HEK293 (cell line): Measurements from ENCODE around the gene SLAMF8.

Source experiments
- CTCF ChIP-seq: fragments of 450-650 bp; formaldehyde crosslinking; IDR thresholded peaks from 2 replicates; pipeline ENCODE4 v1.5.1; 2016; ENCODE audit warnings: missing biosample characterization, missing genetic modification characterization
- ELK4 ChIP-seq: IDR thresholded peaks from 2 replicates; pipeline ENCODE4 v1.6.1; 2011; ENCODE audit warnings: mild to moderate bottlenecking, low read depth, low read length, borderline replicate concordance
- KLF17 ChIP-seq: fragments of 450-650 bp; formaldehyde crosslinking; IDR thresholded peaks from 2 replicates; pipeline ENCODE4 v1.5.1; 2016; ENCODE audit warnings: missing biosample characterization, missing genetic modification characterization
- KLF8 ChIP-seq: fragments of 450-650 bp; formaldehyde crosslinking; IDR thresholded peaks from 2 replicates; pipeline ENCODE4 v1.5.1; 2016; ENCODE audit warnings: missing biosample characterization, missing genetic modification characterization
- MZF1 ChIP-seq: fragments of 450-650 bp; formaldehyde crosslinking; IDR thresholded peaks from 2 replicates; pipeline ENCODE4 v1.5.1; 2017; ENCODE audit warnings: missing biosample characterization, missing genetic modification characterization, borderline replicate concordance
- PRDM2 ChIP-seq: fragments of 450-650 bp; formaldehyde crosslinking; IDR thresholded peaks from 2 replicates; pipeline ENCODE4 v1.5.1; 2016; ENCODE audit warnings: missing biosample characterization, missing genetic modification characterization, borderline replicate concordance
- SETDB1 ChIP-seq: IDR thresholded peaks from one replicate; pipeline ENCODE4 v1.6.1; 2017; ENCODE audit warnings: mild to moderate bottlenecking, low read length, moderate library complexity, mixed read lengths; ENCODE audit not compliant: insufficient read length
- WT1 ChIP-seq: fragments of 450-650 bp; formaldehyde crosslinking; IDR thresholded peaks from 2 replicates; pipeline ENCODE4 v1.5.1; 2016; ENCODE audit warnings: missing biosample characterization, missing genetic modification characterization
- ZBTB7A ChIP-seq: fragments of 450-650 bp; formaldehyde crosslinking; IDR thresholded peaks from 2 replicates; pipeline ENCODE4 v1.5.1; 2016; ENCODE audit warnings: low read depth, missing biosample characterization, missing genetic modification characterization
- ZIC2 ChIP-seq: fragments of 450-650 bp; formaldehyde crosslinking; IDR thresholded peaks from 2 replicates; pipeline ENCODE4 v1.5.1; 2016; ENCODE audit warnings: missing biosample characterization, missing genetic modification characterization
- ZNF140 ChIP-seq: fragments of 450-650 bp; formaldehyde crosslinking; IDR thresholded peaks from 2 replicates; pipeline ENCODE4 v1.5.1; 2016; ENCODE audit warnings: missing biosample characterization, missing genetic modification characterization
- ZNF2 ChIP-seq: fragments of 450-650 bp; formaldehyde crosslinking; IDR thresholded peaks from 2 replicates; pipeline ENCODE4 v1.5.1; 2016; ENCODE audit warnings: missing biosample characterization, missing genetic modification characterization
- ZNF560 ChIP-seq: fragments of 450-650 bp; formaldehyde crosslinking; IDR thresholded peaks from 2 replicates; pipeline ENCODE4 v1.5.1; 2017; ENCODE audit warnings: missing biosample characterization, missing genetic modification characterization, borderline replicate concordance
- ZNF660 ChIP-seq: fragments of 450-650 bp; IDR thresholded peaks from 2 replicates; pipeline ENCODE4 v1.5.1; 2018; ENCODE audit warnings: missing biosample characterization, mild to moderate bottlenecking, missing genetic modification characterization
- ZNF777 ChIP-seq: fragments of 450-650 bp; formaldehyde crosslinking; IDR thresholded peaks from 2 replicates; pipeline ENCODE4 v1.5.1; 2017; ENCODE audit warnings: missing biosample characterization, missing genetic modification characterization, borderline replicate concordance
- ZNF830 ChIP-seq: fragments of 450-650 bp; IDR thresholded peaks from 2 replicates; pipeline ENCODE4 v1.5.0; 2018; ENCODE audit warnings: missing biosample characterization, missing genetic modification characterization, low read depth, mild to moderate bottlenecking, moderate library complexity
- ZSCAN16 ChIP-seq: fragments of 450-650 bp; formaldehyde crosslinking; IDR thresholded peaks from 2 replicates; pipeline ENCODE4 v1.5.1; 2016; ENCODE audit warnings: missing biosample characterization, missing genetic modification characterization
- ZSCAN30 ChIP-seq: fragments of 450-650 bp; IDR thresholded peaks from 2 replicates; pipeline ENCODE4 v1.5.1; 2018; ENCODE audit warnings: missing biosample characterization, mild to moderate bottlenecking, missing genetic modification characterization, moderate library complexity
- TF ChIP-seq, protein P1 (sequence below): fragments of 450-650 bp; formaldehyde crosslinking; IDR thresholded peaks from 2 replicates; pipeline ENCODE4 v1.5.1; 2016; ENCODE audit warnings: missing biosample characterization, missing genetic modification characterization
- TF ChIP-seq, protein P2 (sequence below): fragments of 450-650 bp; formaldehyde crosslinking; optimal IDR thresholded peaks from 2 replicates; pipeline ENCODE3; 2016; ENCODE audit warnings: missing biosample characterization, mild to moderate bottlenecking, missing genetic modification characterization

SLAMF8 gene

GRCh38 chr1:159798893-159799292 lies 27.8 kb upstream of the SLAMF8 start (continued):
- TF ChIP-seq ZSCAN16 (tag by site-specific recombination), result no peak
- TF ChIP-seq WT1, result no peak
- TF ChIP-seq, protein P1, sequence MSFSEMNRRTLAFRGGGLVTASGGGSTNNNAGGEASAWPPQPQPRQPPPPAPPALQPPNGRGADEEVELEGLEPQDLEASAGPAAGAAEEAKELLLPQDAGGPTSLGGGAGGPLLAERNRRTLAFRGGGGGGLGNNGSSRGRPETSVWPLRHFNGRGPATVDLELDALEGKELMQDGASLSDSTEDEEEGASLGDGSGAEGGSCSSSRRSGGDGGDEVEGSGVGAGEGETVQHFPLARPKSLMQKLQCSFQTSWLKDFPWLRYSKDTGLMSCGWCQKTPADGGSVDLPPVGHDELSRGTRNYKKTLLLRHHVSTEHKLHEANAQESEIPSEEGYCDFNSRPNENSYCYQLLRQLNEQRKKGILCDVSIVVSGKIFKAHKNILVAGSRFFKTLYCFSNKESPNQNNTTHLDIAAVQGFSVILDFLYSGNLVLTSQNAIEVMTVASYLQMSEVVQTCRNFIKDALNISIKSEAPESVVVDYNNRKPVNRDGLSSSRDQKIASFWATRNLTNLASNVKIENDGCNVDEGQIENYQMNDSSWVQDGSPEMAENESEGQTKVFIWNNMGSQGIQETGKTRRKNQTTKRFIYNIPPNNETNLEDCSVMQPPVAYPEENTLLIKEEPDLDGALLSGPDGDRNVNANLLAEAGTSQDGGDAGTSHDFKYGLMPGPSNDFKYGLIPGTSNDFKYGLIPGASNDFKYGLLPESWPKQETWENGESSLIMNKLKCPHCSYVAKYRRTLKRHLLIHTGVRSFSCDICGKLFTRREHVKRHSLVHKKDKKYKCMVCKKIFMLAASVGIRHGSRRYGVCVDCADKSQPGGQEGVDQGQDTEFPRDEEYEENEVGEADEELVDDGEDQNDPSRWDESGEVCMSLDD (tag by site-specific recombination), result no peak
- TF ChIP-seq SETDB1, result no peak
- peak; percentile 61; the same call in 1 of the 2 replicates for TF ChIP-seq ZNF660 (tag by site-specific recombination)
- TF ChIP-seq MZF1 (tag by site-specific recombination), result no peak
- TF ChIP-seq ZNF2 (tag by site-specific recombination), result no peak
- no peak for TF ChIP-seq ZBTB7A (tag by site-specific recombination)
- TF ChIP-seq ZNF140 (tag by site-specific recombination), result no peak
- no peak for TF ChIP-seq ELK4
- TF ChIP-seq ZNF560 (tag by site-specific recombination), result no peak
- 0 out of 2 replicates have a peak, but pooled peaks have one; percentile 22 for TF ChIP-seq ZSCAN30 (tag by site-specific recombination)
- TF ChIP-seq ZNF830, result no peak
- TF ChIP-seq ZNF777 (tag by site-specific recombination), result no peak
- no peak for TF ChIP-seq PRDM2 (tag by site-specific recombination)
- no peak for TF ChIP-seq ZIC2 (tag by site-specific recombination)
- TF ChIP-seq KLF8 (tag by site-specific recombination), result no peak
- no peak for TF ChIP-seq KLF17 (tag by site-specific recombination)
- peak; percentile 46; the same call in 1 of the 2 replicates for TF ChIP-seq CTCF (tag by site-specific recombination)
- TF ChIP-seq, protein P2, sequence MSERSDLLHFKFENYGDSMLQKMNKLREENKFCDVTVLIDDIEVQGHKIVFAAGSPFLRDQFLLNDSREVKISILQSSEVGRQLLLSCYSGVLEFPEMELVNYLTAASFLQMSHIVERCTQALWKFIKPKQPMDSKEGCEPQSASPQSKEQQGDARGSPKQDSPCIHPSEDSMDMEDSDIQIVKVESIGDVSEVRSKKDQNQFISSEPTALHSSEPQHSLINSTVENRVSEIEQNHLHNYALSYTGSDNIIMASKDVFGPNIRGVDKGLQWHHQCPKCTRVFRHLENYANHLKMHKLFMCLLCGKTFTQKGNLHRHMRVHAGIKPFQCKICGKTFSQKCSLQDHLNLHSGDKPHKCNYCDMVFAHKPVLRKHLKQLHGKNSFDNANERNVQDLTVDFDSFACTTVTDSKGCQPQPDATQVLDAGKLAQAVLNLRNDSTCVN (tag by site-specific recombination), result no peak
